Astrocyte of the cerebellum (primary cell): ENCODE data around the gene IFNL1.

ENCODE experiments used
- DNase-seq: peaks from one replicate; pipeline ENCODE4 v3.0.0-alpha.2; 2011; ENCODE audit warnings: low read depth
- H3K4me3 ChIP-seq: 2 replicates; pipeline ENCODE4 v1.5.1; 2011; ENCODE audit warnings: mild to moderate bottlenecking, low read depth, low read length, moderate library complexity
- in situ Hi-C: cut with HindIII; loops from 2 replicates; pipeline ENCODE4 v1.10.0; 2017; ENCODE audit warnings: low sequenced_read_pairs
- TF ChIP-seq, protein P1 (sequence below): IDR thresholded peaks from 2 replicates; pipeline ENCODE4 v1.5.1; 2012; ENCODE audit warnings: low read length, low read depth, moderate library complexity, mild to moderate bottlenecking; ENCODE audit errors: missing control alignments

IFNL1 gene

GRCh38 chr19:39304185-39304513, 7.9 kb downstream of the IFNL1 start:
- H3K4me3 ChIP-seq = no peak overlapping the region
- TF ChIP-seq, protein P1, sequence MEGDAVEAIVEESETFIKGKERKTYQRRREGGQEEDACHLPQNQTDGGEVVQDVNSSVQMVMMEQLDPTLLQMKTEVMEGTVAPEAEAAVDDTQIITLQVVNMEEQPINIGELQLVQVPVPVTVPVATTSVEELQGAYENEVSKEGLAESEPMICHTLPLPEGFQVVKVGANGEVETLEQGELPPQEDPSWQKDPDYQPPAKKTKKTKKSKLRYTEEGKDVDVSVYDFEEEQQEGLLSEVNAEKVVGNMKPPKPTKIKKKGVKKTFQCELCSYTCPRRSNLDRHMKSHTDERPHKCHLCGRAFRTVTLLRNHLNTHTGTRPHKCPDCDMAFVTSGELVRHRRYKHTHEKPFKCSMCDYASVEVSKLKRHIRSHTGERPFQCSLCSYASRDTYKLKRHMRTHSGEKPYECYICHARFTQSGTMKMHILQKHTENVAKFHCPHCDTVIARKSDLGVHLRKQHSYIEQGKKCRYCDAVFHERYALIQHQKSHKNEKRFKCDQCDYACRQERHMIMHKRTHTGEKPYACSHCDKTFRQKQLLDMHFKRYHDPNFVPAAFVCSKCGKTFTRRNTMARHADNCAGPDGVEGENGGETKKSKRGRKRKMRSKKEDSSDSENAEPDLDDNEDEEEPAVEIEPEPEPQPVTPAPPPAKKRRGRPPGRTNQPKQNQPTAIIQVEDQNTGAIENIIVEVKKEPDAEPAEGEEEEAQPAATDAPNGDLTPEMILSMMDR = no peak
- in situ Hi-C loops = no loop called here
- DNase-seq = no peak

- in situ Hi-C loops = no loop called here
- no peak for DNase-seq
- TF ChIP-seq, protein P1 = no peak
These were observed 8.7 kb downstream of the IFNL1 start for GRCh38 chr19:39304701-39305571.

GRCh38 chr19:39306075-39306474, 9.9 kb downstream of the IFNL1 start:
- no peak overlapping the region for H3K4me3 ChIP-seq
- in situ Hi-C loops = no loop called here
- TF ChIP-seq, protein P1 = no peak
- no peak for DNase-seq

More at GRCh38 chr19:39304701-39305571, 8.7 kb downstream of the IFNL1 start:
- H3K4me3 ChIP-seq = no peak overlapping the region

GRCh38 chr19:39307046-39307821, 11.0 kb downstream of the IFNL1 start:
- no peak overlapping the region for H3K4me3 ChIP-seq
- in situ Hi-C loops = no loop called here
- DNase-seq = no peak

DNA sequence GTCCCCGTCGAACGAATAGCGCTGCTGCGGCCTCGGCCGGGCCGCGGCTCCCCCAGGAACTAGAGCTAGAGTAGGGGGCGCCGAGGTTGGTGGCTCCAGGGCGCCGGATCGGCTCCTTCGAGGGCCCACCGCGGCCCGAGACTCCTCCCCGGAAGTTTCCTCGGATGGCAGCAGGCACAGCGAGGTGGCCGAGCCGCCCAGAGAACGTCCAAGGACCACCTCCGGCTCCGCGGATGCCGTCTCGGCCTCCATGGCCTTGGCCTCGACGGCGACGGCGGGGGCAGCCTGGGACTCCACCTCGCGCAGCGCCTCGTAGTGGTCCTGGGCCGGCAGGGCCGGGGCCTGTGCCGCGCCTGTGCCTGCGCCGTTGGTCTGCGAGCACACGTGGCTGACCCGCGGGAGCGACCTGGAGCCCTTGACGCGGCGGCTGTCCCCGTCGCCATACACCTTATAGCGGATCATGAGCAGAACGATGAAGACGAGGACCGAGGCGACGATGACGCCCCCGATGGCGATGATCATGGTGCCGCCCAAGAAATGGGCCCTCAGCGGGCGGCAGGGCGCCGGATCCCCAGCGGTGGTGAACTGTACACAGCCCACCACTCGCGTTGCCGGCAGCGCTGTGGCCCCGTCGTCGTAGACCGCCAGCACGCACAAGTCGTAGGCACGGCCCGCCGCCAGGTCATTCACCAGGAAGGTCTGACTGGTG, 11.8 kb downstream of the IFNL1 start:
- H3K4me3 ChIP-seq = no peak overlapping the region
- DNase-seq = no peak
- in situ Hi-C loops = no loop called here
- TF ChIP-seq, protein P1 = no peak

More at GRCh38 chr19:39307046-39307821, 11.0 kb downstream of the IFNL1 start:
- TF ChIP-seq, protein P1 = no peak
